HG03565 (cell line): ENCODE data around the gene VAC14.
A peak's percentile ranks its signal among the peaks of the same experiment; 100 is the strongest.
"Not testable (repeated sequence)": the region's sequence is repeated elsewhere in the genome, so short reads cannot be mapped to it uniquely, and the experiment has no call there.

Source experiments
- ATAC-seq: cut with Tn5 transposase; IDR thresholded peaks from one replicate; pipeline ENCODE4 v1.9.1; 2021; ENCODE audit warnings: mild to moderate bottlenecking, moderate library complexity; ENCODE audit not compliant: unreplicated experiment

The VAC14 gene

DNA sequence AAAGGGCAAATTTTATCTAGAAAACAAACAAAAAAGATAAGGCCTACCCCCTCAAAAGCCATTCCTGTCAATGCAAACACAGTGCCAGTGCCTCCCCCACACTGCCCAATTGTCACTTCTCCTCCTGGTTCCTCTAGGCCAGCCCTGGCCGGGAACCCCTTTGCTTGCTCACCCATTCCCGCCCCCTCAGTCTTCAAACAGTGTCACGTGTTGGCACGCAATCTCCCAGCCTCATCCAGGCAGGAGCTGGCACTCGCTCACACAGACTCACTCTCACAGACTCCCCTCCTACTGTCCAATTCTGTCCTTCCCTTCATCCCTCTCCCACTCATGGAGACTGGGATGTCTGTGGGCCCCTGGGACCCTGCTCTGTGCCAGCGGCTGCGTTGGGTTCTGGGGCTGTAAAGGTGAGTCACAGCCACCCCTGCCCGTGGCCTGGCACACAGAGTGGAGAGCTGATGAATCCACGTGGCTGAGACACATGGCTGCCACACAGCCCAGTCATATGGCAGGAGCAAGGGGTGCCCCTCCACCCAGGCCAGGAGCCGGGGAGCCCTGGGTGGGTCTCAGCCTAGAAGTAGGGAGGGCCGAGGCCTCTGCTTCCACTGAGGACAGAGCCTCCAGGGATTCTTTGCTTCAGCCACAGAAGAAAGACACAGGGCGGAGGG lies 54.8 kb downstream of the VAC14 start:
- no peak for ATAC-seq

DNA sequence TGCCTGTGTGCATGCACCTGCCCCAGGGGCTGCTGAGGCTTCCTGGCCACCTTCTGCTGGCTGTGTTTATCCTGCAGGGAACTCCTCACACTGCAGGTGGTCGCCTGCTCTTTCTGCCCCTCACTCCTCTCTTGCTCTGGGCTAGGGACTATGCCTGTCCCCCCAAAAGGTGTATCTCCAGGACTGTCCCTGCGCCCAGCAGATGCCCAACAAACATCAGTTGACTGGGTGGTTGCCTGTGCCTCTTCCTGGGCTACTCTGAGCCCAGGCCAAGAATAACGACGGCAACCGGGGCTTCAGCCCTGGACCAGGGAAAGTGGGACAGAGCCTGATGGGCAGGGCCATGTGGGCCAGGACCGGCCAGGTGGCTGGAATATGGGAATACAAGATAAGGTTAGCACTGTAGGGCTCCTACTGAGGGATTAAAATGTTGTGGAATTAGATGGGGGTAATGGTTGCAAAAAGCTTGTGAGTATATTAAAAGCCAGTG lies 55.4 kb downstream of the VAC14 start:
- ATAC-seq: no peak

DNA sequence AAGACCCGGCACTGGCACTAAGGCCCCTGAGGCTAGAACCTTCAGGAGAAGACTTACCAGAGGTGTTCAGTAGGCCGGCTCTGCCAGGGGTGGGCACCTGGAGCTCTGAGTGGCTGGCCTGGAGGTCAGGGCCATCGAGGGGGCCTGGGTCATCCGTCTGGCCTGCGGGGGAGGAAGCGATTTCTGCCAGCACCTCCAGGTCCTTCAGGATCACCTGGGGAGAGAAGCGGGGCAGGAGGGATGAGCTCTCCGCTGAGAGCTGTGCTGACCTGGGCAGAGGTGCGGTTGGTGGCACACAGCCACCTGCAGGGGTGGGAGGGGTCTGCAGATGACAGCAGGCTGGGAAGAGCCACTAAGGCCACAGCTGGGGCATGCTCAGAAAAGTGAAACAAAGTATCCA lies 56.6 kb downstream of the VAC14 start:
- no peak for ATAC-seq

DNA sequence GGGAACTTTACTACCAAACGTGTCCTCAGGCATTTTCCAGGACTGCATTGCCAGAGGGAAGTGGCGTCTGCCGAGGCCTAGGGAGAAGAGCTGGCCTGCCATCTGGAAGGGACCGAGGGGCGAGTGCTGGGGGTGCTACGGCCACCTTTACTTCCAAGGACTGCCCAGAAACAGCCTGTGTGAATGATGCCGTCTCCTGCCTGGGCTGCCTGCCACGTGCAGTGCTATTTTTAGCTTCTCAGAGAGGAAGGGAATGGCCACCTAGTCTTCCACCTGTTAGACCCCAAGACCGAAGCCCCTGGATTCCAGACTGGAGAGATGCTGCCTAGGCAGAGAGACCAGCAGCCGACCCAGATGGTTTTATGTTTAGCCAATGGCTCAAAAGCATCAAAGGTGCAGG lies 57.2 kb downstream of the VAC14 start:
- ATAC-seq: no peak

DNA sequence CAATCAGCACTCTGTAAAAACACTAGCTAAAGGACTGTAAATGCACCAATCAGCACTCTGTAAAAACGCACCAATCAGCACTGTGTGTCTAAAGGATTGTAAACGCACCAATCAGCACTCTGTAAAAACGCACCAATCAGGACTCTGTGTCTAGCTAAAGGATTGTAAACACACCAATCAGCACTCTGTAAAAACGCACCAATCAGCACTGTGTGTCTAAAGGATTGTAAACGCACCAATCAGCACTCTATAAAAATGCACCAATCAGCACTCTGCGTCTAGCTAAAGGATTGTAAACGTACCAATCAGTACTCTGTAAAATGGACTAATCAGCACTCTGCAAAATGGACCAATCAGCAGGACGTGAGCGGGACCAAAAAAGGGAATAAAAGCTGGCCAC lies 58.0 kb downstream of the VAC14 start:
- not testable (repeated sequence) for ATAC-seq

DNA sequence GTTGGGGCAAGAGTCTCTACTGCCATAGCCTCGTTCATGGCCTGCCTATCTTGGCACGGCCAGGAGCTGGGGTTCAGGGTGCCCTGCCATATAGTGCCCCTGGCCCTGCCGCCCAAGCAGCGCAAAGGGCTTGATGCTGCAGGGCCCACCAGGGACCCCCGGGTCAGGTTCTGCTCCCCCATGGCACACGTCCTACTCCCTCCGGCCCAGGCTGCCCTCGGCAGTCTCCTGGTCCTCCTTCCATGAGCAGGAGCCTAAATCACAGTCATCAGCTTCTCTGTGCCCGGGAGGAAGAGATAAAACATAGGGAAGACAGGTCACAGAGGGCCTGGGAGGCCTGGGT lies 59.2 kb downstream of the VAC14 start:
- no peak for ATAC-seq

DNA sequence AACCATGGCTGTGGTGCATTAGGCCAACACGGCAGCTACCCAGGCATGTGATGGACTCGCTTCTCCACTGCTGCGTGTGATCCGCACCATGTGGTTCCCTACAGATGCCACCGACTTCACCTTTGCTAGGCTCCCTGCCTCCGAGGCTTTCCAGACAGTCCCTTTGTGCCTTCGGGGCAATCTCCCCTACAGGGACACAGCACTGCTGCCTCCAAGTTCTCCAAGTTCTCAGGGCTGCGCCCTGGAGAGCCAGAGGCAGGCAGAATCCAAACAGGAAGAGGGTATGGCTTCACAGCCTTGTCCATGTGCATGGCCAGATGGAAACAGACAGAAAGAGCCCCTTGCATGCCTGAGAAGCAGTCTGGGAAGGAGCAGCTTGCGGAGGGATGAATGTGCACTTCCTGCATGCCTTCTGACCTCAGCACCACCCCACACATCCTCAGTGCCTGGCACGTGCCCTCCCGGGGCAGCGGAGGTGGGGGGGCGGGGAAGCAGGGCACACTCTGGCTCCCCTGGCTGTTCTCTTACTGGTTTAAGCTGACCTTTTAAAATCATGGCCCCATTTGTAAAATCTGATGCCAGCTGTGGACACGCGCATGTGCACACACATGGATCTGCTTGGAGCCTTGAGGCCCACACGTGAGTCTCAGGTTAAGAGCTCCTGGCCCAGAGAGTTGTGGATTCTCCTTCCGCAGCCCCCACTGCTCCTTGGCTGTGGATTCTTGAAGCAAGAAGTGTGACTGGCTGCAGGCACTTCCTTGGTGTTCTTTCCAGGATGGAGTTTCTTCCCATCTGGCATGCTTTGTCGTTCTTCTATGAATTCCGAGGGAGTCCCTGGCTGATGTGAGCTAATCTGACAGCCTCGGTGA lies 59.8 kb downstream of the VAC14 start:
- ATAC-seq: no peak

DNA sequence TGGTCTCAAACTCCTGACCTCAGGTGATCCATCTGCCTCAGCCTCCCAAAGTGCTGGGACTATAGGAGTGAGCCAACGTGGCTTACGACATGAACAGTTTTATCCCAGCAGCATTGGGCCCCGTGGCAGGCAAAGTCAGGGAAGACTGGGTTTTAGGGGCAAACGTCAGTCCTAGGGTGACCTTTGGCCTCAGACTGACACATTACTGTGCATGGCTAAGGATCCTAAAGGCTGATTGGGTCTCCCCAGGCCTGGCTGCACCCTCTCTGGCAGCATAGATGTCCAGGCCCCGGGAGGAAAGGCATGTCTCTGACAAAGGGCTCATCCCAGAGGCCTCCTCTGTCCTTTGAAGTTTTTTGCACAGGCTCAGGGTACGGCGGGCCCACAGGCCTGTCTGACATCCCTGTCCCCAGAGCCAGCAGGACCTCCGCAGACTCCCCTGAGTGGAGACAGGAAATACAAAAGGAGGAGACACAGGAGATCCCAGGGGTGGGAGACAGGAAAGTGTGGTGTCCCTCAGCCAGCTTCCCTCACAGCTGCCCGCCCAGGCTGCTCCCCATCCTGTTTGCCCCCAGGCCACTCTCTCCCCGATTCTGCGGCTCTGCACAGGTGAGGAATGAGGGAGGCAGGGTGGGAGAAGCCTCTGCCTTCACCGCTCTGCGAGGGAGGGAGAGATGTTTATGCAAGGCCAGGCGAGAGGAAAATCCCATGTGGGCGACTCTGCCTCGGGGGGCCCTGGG lies 60.6 kb downstream of the VAC14 start:
- no peak for ATAC-seq

DNA sequence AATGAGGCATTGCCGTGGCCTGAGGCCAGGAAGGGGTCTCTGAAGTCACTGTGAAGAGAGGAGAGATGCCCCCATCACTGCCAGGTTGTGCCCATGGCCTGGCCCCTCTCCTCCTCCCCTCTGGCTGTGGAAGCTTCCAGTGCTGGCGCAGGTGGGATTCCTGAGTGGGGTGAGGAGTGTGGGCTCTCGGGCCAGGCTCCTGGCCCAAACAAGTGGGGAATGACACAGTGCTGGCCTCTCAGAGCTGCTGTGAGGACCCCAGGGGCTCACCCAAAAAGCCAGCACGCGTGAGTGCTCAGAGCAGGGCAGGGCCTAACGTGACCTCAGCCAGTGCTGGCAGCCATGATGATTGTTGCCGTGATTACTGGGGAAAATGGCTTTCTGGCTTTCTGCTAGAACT lies 61.6 kb downstream of the VAC14 start:
- ATAC-seq: no peak

DNA sequence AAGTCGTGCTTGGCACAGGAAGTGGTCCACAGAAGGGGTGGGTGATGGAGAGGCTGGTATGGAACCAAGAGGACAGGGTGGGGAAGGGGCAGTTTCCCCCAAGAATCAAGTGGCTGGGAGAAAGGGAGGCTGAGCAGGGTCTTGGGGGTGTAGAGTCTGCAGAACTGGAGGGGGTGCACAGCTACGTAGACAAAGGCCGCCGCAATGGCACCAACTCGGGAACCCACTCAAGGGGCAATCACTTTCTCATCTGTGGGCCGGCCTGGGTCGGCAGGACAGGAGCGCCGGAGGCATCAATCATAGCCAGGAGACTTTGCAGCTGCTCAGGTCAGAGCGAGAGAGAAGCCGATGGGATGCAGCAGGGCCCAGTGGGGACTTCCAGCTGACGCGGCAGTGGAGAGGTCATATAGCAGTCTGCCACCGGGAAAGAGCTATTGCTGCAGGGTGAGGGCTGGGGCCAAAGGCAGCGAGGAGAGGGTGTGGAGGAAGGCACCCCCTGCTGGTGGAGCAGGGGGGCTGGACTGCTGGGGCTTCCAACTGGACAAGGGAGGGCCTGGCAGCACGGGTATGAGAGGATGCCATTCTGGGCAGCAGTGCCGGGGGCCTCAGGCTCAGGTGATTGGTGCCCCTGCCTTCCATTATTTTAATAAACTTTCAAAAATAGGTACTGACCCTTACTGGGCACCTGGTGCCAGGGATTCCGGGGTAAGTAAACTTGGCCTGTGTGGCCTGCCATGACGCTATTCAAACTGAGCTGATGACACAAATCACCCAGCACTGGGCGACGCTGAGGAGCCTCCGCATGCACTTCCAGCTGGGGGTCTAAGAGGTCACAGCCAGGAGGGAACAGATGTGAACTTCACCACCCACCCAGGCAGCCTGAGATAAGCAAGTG lies 62.6 kb downstream of the VAC14 start:
- no peak for ATAC-seq

DNA sequence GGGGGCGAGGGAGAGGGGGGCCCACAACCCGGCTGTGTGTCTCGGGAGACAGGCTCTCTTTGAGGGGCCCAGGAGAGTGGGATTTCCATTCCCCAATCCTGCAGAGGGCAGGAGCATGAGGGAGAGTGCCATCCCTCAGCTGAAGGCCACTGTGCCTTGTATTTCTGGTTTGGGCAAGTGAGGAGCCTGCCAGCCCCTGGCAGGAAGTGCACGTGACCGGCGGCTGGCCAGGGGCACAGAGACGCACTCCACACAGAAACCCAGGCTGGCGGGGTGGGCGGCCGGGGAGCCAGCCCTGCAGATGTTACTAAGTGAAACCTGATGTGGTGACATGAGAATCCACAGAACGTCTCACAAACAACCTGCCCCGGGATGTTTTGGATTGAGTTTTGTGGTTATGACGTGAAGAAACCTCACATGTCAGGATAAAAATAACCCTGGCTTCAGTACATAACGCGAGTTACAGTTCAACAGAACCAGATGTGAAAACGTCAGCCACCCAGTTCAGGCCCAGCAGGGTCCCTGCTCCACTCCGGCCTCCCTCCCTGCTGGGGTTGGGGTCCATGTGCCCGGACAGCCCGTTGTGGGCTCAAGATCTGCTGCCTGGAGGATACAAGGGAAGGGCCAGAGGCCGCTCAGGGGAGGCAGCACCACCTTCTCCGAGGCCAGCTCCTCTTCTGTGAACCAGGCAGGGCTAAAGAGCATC lies 63.4 kb downstream of the VAC14 start:
- ATAC-seq: peak; percentile 82

DNA sequence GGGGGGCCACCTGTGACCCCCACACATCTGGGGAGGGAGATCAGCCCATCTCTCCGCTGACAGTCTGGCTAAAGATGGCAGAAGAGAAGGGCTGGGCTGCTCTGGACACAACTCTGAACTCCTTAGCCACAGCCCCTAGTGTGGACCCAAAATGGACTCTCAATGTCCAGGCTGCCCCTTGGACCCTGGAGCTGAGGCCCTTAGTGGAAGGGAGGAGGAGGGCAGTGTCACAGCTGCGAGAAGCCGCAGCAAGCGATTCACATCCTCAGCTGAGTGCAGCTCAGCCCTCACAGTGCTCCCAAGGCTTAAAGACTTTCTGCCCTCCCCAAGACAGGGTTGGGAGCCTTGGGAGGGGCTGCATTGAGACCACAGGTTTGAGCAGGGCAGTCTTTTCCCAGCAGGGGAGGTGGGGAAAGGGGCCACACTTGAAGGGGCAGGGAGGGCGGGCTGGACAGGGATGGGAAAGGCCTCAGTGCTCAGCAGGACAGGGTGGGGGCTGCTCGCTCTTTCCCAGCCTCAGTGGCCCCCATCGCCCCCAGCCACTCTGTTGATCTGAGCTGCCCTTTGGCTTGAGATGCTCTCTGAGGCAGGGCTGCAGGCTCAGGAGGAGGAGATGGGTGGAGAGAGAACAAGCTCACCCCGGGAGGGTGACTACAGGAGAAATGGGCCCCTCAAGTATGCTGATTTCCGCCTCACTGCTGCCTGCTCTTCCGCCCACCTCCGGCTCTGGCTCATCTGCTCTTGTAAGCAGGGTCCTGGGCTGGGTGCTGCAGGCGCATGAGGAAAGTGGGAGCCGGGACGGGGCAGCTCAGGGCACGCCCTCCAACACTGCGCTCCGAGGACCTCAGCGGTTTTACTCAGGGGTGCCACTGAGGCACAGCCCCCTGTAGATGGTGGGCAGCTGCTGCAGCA lies 64.2 kb downstream of the VAC14 start:
- no peak for ATAC-seq

DNA sequence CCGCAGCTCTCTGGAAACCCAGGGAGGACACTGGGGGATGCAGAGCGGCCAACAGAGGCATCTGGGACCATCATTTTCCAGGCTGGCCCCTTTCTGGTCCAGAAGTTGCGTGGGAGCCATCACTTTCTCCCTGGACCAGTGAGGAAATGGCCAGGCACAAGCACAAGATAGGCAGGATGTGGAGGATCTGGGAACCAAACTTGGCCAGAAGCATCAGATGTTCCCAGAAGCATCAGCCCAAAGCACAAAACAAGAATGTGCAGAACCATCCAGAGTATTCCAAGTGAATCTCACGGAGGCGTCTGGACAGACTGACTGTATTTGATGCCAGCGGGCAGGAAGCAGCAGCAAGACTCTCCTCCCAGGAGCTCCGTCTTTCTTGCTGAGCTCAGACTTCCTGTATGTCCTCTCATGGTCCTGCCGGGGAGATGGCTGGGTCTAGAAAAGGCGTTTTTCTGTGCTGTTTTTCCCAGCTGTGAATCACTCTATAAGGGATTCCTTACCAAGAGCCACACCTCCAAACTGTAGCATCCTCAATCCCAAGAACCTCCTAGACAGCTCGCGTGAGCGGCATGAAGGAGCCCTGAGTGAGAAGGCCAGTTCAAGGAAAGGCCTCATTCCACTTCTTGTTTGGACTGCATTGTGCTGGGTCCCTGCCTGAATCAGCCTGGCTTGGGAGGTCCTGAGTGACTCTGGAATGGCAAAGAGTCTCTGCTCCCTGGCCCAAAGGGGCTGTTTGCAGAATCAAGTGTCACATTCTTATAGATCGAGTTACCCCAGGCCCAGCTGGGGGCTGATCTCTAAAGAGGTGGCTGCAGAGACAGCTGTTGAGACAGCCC lies 65.6 kb downstream of the VAC14 start:
- no peak for ATAC-seq

DNA sequence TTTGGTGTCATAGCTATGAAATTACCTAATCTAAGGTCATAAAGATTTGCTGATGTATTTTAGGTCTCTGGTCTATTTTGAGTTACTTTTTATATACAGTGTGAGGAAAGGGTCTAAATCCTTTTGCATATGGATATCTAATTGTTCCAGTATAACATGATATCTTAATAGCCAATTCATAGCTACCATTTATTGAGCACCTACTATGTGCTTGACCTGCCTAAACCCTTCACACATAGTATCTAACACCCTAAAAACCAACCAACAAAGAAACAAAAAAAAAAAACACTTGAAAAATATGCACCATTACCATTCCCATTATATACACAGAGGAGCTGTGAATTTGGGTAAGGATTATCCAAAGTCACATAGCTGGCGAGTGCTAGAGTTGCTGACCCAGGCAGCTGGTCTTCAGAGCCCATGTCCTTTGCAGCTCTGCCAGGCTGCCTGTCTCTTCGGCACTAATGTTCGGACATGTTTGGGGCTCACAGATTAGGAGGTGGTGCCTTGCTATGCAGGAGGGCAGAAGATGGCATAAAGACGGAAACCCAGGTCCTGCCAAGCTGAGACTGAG lies 66.3 kb downstream of the VAC14 start:
- ATAC-seq: no peak

DNA sequence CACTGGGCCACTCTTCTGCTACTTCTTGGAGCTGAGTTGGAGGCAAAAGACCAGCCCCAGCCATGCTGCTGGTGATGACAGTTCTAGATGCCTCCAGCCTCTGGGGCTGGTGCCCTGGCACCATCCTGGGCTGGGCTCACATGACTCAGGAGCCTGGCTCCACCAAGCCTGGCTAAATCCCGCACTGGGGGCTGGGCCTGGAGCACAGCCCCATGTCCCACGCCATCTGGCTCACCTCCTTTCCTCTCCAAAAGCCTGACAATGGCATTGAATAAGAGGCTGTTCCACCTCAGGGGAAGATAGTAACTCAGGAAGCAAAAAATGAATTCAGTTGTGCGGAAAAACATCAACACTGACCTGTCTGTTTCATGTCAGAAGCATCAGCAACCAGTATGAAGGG lies 70.0 kb downstream of the VAC14 start:
- ATAC-seq: no peak

DNA sequence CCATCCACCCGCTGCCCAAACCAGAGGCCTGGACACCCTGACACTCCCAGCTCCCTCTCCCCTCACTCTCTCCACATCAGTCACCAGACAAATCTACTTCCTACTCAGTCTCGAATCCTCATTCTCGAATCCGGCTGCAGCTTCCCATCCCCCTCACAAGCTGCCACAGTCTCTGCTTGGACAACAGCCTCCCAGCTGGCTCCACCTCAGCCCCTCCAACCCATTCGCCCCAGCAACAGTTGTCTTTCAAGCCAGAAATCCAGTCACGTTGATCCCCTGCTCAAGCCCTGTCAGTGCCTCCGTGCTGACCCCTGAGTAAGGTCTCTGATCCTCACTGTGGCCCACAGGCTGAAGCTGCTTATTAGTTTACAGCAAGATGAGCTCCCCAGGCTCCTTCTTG lies 70.9 kb downstream of the VAC14 start:
- ATAC-seq: no peak

DNA sequence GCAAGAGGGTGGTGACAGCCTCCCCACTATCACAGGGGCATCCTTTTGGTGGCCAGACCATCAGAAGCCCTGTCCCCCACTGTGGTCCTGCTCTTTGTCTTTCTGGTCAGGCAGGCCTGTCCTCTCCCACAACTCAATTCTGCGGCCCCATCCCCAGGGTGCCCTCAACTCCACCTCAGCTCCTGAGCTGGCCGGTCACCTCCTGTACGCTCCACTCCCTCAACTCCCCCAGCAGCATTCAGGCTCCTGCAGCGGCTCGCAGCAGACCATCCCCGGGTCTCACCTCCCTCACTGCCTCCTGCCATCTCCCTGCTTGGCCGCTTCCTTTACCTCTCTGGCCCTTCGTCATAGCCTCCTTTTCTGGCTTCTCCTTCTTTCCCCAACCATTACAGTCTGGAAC lies 71.7 kb downstream of the VAC14 start:
- no peak for ATAC-seq

DNA sequence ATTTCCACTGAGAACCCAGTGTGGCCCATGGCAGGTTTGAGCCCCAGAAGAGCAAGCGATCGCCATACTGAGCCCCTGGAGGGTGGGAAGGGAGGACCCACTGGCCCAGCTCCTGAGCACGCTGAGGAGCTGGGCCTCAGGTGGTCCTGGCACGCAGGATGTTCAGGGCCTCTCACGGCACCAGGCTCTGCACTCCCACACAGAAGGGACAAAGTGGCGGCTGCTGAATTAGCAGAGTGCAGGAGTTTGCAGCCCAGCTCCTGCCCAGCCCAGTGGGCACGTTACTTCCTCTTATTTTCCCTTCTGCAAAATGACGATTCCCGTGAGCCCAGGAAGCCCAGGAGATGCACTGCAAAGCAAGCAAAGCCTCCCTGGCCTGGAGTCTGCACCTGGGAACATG lies 72.8 kb downstream of the VAC14 start:
- no peak for ATAC-seq
